H1 (cell line): Measurements from ENCODE around the gene VPS54.

Experiments
- CREB1 ChIP-seq: IDR thresholded peaks from 2 replicates; pipeline ENCODE4 v1.6.1; 2012; ENCODE audit warnings: inconsistent platforms
- CTCF ChIP-seq, 3 experiments: IDR thresholded peaks; 1 replicate in 2 of 3; 2 replicates in 1 of 3; pipeline versions ENCODE4 v1.5.1 to v1.6.1; 2011; ENCODE audit warnings: low read length in 3 of 3, mild to moderate bottlenecking in 3 of 3, inconsistent platforms in 2 of 3, low read depth in 1 of 3, moderate library complexity in 1 of 3; ENCODE audit not compliant: insufficient read depth in 1 of 3; ENCODE audit errors: control extremely low read depth in 1 of 3
- JUND ChIP-seq: IDR thresholded peaks from 2 replicates; pipeline ENCODE4 v1.6.1; 2011; ENCODE audit warnings: mild to moderate bottlenecking, improper control_type of control experiment, low read length
- TAF7 ChIP-seq: optimal IDR thresholded peaks from 2 replicates; pipeline ENCODE3; 2011; ENCODE audit warnings: low read depth, mild to moderate bottlenecking, inconsistent platforms, low read length, moderate library complexity, borderline replicate concordance
- ZNF274 ChIP-seq: IDR thresholded peaks from 2 replicates; pipeline ENCODE4 v1.7.0; 2012; ENCODE audit warnings: low read length, borderline replicate concordance; ENCODE audit errors: extremely low read depth

GRCh38 chr2:63872571-63873328, 146.5 kb downstream of the VPS54 start:
- TF ChIP-seq CTCF (IDR thresholded peaks at IDR 0.05; ENCODE audit: control extremely low read depth in 1 of 3, insufficient read depth in 1 of 3, low read depth in 1 of 3, low read length in 3 of 3), result no peak
- no peak for TF ChIP-seq TAF7
- no peak for TF ChIP-seq JUND
- TF ChIP-seq CREB1, result no peak
- TF ChIP-seq ZNF274, result no peak
